Fibroblast of skin of right quadriceps (primary cell): ENCODE results near the gene SPAG5.

Source experiments
- DNase-seq: peaks from one replicate; pipeline ENCODE4 v3.0.0-alpha.2; 2013

Gene SPAG5

DNA sequence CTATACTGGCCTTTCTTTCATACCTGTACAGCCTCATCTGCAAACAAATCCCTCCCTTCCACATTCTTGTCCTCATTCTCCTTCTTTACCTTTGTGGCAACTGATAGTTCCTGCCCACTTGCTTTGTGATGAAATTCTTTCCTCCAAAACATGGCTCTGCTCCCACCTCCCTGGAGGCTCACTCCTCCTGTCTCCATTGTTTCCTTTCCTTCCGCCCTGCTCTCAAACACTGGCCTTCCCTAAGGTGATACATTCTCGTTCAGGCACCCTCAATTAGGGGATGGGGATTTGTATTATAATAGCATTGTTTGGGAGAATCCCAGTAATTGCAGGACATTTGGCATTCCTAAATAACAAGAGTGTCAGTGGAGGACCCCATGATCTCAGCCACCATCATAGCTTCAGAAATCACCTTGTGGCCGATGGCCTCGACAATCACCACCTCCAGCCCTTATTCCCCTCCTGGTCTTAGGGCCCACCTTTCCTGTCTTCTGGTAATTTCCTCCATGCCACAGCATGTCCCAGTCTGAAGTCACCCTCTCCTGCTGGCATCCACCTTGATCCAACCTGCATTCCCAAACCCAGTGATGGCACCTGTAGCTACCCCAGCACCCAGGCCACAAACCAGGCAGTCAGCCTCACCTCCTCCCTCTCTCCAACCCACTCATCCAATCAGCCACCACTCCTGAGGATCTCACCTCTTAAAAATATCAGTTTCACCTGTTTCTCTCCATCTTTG lies 54.3 kb downstream of the SPAG5 start:
- DNase-seq, result no peak

DNA sequence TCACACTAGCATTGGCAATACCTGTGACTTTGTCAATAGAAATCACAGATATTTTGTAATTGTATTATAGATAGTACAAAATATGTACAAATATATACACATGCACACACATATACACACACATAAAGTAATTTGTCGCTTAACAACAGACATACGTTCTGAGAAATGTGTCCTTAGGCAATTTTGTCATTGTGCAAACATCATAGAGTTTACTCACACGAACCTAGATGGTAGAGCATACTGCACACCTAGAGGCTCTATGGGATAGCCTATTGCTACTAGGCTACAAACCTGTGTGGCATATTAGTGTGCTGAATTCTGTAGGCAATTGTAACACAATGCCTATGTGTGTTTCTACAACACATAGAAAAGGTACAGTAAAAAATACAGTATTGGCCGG lies 57.4 kb downstream of the SPAG5 start:
- no peak for DNase-seq

DNA sequence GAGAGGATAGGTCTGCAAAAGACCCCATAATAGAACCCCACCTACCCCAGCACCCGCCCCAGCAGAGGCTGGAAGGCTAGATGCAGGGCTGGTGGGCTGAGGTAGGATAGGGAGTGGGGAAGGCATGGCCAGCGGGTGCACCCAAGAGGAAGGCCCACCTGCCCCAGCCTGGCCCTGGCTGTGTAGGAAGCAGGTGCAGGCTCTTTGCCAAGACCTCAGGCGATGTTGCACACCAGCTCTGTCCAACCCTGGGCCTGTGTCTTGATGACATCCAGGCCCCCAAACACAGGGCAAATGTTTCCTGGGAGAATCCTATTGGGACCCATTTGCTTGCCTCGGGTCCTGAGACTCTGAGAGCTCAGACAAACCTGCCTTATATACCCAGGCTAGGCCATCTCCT lies 58.6 kb downstream of the SPAG5 start:
- no peak for DNase-seq

DNA sequence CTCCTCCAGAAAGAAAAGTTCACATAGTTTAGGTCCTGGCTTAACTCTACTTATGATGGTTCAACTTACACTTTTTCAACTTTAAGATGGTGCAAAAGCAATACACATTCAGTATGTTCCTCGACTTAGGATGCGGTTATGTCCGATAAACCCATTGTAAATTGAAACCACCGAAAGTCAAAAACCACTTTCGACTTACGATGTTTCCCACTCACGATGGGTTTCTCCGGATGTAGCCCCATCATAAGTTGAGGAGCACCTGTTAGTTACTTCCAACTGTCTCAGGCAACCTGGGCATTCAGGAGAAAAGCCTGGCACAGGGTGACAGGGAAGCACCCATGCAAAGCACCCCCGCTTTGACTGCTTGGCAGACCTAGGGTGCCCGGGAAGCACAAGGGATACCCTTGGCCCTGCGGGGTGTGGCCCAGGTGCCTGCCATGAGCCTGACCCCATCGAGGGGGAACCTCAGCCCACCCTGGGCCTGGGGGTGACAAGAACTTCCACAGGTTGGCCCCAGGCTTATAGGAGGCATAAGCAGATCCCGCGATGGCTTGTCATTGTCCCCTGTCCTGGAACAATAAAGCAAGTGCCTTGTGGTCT lies 60.4 kb downstream of the SPAG5 start:
- DNase-seq, result no peak

DNA sequence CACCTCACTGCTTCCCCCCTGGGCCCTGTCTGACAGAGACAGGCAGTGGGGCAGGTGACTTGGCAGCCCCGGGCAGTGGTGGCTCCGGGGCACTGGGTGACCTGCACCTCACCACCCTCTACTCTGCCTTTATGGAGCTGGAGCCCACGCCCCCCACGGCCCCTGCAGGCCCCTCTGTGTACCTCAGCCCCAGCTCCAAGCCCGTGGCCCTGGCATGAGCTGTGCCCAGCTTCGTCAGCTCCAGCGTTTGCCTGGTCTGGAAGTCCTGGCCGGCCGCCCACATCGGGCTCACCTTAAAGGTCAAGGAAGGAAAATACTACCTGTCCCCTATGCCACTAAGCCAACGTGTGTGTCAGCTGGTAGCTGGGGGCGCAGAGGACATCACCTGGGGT lies 61.6 kb downstream of the SPAG5 start:
- no peak for DNase-seq

DNA sequence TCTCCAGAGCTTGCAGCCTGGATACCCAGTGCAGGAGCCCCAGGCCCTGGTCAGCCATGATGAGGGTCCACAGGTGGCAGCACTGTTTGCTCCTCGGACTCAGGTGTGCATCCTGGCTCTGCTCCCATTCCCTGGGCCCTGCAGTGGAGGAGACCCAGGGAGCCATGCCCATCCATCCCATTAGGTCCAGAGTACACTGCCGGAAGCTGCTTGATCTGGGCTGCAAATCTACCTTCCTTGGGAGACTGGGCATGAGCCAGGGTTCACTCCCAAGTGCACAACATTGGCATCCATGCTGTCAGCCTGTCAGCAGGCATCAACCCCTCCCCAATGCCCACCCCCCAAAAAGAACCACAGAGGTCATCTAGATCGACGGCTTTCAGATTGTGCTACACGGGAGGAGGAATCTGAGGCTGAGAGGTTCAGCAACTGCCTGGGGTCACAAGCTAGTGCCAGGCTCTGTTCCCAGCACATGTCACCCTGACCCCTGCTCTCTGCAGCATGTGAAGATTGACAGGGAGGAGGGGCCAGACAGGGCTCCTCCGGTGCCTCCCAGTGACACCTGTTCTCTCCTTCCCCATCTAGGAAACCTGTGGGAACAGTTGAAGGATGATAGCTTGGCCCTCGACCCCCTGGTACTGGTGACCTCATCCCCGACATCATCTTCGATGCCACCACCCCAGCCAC lies 62.1 kb downstream of the SPAG5 start:
- no peak for DNase-seq

DNA sequence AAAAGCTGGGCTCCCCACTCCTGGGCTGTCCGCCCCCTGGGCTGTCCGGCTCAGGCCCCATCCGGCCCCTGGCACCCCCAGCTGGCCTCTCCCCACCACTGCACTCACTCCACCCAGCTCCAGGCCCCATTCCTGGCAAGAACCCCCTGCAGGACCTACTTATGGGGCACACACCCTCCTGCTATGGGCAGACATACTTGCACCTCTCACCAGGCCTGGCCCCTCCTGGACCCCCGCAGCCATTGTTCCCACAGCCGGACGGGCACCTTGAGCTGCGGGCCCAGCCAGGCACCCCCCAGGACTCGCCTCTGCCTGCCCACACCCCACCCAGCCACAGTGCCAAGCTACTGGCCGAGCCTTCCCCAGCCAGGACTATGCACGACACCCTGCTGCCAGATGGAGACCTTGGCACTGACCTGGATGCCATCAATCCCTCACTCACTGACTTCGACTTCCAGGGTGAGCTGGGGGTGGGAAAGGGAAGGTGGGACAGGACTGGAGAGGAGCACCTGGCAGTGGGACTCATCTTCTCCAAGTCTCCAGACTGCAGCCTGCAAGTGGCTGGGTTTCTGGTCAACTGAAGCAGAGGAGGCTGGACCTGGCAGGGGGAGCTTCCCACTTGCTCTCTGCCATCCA lies 64.0 kb downstream of the SPAG5 start:
- no peak for DNase-seq

DNA sequence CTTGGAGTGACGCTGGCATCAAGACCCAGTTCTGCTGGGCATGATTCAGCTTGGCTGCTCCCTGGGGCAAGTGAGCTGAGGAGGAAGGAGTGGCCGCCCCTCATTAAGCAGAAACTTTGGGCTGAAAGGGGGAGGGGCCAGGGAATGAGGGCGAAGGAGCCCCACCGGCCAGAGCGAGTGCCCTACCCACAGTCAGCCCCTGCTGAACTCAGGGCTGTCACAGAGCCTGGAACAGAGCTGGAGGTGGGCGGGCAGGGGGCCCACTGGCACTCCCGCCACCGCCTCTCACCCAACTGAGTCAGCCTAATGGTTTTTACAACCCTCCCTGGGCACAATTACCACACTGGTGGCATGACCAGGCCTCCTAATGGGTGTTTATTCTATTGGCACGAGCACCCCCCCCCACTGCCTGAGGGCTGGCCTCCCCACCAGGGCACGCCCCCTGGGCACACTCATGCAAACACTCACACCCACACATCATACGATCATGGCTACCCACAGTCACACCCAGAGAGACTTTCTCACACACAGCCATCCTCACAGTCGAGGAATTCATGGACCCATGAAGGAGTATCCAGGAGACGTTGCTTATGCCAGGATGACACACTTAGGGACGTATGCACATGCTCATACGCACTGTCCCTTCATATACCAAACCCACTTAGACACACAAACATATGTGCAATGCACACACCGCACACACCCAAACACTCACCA lies 65.6 kb downstream of the SPAG5 start:
- no peak for DNase-seq

DNA sequence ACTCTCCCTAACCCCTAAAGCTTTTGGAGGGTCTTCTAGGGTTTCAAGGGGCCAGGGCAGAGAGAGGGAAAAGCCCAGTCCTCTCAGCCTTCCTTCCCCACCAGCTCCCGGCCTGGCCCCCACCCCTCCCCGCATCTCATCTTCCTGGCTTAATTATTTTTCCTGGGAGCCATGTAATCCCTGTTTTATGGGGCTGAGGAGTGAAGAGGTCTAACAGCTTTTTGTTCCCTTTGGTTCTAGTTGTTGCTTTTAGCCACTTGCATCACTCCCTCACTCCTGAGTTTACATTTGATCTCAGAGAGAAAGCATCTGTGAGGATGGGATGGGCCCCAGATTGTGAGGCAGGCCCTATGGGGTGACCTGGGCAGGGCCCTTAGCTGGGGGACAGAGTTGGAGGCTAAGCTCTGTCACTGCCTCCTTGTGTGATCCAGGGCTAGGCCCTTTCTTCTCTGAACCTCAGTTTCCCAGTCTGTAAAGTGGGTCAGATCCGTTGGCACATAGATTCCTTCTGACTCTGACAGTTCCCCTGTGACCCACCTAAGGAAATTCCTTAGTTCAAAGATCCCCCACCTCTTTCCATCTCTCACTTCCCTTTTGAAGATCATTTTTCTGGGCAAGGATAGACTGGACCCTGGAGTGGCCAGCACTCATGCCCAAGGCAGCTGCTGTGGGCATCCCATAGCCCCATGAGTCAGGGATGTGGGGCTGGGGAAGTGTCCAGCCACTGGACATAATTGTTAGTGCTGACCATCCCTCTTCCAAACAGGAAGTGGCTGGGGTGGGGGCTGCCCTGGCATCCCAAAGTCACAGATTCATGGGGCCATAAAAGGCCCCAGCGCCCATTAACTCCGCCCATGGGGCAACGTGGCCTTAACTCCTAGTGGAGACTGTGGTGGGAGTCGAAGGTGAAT lies 66.5 kb downstream of the SPAG5 start:
- DNase-seq, result no peak

DNA sequence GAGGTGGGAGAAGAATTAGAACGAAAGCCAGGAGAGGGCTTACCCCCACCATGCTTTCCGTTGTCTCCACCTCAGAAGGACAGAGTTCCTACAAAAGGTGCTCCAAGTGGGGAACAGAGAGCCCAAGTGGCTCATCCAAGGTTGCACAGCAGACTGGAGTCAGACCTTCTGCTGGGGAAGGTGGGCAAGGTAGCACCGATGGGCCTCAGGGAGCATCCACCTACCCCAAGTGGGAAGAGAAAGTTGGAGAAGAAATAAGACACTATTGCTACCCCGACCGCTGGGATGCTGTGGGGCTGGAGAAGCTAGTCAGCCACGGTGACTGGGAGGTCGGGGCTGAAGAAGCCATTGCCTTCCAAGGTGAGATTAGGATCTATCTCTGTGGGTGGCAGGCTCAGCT lies 67.9 kb downstream of the SPAG5 start:
- no peak for DNase-seq

DNA sequence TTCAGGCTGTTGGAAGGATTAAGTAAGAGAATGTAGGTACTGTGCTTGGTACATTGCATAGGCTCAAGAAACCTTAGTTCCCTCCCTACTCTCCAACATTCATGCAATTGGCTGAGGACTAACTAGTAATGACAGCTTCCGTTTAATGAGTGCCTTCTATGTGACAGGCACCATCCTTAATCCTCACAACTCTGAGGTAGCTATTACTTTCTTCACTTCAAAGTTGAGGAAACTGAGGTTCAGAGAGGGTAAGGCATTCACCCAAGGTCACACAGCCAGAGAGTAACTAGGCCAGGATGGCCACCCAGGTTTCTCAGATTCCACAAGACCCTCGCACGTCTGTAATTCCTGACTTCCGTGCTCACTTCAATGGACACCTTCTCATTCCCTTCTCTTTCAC lies 68.6 kb downstream of the SPAG5 start:
- no peak for DNase-seq

DNA sequence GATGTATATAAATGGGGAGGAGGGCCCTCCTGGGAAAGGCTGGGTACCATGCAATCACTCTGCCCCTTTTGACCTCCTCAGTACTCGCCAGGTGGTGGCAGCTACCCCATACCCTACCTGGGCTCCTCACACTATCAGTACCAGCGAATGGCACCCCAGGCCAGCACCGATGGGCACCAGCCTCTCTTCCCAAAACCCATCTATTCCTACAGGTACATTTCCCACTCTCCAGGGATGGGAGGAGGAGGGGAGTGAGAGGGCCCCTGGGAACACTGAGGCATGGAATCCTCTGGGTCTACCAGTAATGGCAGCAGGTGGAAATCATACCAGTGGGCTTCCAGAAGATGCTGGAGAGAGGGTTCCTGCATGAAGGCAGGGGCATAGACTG lies 69.8 kb downstream of the SPAG5 start:
- DNase-seq, result no peak

DNA sequence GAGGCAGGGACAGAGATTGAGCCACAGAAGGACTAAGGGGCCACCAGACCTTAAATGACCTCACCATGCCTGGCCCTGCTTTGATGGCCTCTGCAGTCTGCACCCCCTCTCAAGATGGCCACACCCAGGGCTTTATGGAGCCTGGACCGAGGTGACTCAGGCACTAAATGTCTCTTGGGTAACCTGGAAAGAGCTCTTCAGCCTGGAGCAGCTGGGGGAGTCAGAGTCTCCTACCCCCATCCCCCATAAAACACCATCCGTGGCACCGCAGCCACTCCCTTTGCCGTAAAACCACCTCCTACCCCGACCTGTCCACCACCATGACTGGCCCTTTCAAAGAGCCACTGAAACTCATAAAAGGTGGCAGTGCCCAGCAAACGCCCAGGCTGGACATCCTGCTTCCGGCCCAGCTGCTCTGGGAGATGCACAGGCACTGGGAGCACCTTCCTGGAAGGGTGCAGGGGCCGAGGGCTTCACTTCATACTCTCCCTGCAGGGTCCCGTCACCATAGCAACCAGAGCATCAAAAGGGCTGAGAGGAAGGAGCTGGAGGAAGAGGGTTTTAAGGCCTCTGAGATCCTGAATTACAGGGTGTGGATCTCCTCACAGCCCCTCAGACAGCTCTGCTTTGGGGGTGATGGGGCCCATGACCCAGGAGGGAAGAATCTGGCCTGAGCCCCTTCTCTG lies 70.4 kb downstream of the SPAG5 start:
- no peak for DNase-seq

DNA sequence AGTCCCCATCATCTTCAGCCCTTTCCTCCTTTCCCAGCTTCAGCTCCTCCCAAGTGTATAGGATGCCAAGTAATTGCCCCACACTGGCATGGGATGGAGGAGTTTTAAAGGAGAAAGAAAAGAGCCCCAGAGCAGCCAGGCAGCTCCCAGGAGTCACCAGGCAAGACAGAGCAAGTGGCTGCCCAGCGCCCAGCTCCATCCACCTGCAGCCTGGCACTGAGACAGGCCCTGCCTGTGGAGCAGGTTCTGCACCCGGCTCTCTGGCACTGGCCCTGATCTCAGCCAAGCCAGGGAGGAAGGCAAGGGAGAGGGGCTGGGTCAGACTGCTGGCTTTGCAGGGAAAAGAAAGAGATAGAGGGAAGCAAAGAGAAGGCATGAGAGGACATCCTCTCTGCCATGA lies 71.0 kb downstream of the SPAG5 start:
- no peak for DNase-seq
